ENCODE measurements around the gene POLRMT. TPM values are rescaled to one million over a fixed set of nuclear protein-coding genes. Genes with fewer than 3 reads are reported as not detected.

POLRMT gene
- total RNA-seq, 1 experiment from 2014 or later = 86.9 TPM

DNA sequence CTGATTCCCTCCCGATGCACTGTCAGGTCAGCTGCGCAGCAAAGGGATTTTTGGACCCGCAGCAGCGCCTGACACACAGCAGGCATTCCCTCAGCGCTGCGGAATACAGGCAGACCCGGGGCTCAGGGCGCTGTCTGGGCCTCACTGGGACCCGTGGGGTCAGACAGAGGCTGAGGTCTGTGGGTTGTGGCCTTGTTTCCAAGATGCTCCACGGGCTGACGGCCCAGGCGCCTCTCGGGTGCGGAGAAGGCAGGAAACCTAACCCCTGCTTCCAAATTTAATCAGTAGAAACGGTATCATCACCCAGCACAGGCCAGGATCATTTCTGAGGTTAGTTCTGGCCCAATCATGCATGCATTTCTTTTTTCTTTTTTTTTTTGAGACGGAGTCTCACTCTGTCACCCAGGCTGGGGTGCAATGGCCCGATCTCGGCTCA, 30.4 kb upstream of the POLRMT start:
- DNase-seq (ENCODE audit: low read depth) = no peak

DNA sequence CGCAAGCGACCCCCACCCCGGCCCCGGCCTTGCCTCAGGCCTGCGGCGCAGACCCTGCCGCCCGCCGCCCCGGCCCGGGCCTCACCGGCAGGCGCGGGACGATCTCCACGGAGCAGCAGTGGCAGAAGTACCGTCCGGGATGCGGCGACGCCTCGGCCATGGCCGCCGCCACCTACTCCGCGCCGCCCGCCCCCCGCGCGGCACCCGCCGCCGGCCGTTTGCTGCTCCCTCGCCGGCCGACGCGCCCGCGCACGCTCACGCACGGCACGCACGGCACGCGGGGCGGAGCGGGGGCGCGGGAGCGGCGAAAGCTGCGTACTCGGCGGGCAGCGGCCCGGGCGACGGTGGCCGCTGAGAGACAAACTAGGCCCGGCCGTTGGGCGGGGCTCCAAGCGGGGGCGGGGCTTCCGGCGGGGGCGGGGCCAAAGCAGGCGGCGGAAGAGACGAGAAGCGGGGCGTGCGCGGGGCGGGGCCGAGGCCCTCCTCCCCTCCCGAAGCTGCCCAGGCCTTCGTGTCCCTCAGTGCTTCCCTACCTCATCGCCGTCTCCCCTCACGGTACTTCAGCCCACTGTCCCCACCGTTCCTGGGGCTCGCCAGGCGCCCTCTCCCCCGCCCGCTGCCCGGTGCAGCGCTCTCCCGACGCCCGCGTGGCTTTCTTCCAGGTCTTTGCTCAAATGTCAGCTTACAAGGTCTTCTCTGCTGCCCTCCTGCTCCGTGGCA, 29.8 kb upstream of the POLRMT start, which contains the start of gene RNF126:
Gene RNF126 (minus strand): TSS at position 253 of the 720 bp plus-strand sequence. CDS start 93 bp downstream, at position 160.
- DNase-seq (ENCODE audit: low read depth) = peak; percentile 71

DNA sequence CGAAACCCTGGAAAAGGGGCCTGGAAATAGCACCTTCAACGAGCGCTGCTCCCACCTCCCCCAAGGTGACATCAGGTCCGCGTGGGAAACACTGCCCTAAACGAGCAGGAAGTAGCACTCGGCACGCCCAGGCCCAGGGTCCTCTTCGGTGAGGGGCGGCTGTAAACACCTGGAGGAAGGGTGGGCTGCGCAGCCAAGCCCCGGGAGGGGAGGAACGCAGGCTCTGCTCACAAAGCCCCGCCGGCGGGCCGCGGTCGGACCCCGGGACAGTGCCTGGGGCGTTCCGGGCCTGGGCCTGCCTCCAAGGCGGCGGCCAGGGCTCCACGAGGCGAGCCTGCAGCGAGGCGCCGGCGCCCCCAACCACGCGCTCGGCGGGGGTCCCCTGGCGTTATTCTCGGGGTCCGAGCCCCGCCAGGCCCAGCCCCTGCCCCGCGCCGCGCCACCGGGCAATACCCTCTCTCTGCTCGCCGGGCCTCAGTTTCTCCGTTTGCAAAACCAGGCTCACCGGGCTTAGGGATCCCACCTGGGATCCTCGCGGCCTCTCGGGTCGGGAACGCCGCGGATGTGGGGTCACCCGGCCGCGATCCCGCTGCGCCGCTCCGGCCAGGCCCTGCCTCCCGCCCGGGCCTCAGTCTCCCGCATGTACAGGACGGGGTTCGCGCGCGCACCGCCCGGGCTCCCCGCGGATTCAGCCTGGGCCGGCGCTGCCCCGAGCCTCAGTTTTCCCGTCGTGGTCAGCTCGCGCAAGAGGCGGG, 29.0 kb upstream of the POLRMT start:
- DNase-seq (ENCODE audit: low read depth) = no peak

DNA sequence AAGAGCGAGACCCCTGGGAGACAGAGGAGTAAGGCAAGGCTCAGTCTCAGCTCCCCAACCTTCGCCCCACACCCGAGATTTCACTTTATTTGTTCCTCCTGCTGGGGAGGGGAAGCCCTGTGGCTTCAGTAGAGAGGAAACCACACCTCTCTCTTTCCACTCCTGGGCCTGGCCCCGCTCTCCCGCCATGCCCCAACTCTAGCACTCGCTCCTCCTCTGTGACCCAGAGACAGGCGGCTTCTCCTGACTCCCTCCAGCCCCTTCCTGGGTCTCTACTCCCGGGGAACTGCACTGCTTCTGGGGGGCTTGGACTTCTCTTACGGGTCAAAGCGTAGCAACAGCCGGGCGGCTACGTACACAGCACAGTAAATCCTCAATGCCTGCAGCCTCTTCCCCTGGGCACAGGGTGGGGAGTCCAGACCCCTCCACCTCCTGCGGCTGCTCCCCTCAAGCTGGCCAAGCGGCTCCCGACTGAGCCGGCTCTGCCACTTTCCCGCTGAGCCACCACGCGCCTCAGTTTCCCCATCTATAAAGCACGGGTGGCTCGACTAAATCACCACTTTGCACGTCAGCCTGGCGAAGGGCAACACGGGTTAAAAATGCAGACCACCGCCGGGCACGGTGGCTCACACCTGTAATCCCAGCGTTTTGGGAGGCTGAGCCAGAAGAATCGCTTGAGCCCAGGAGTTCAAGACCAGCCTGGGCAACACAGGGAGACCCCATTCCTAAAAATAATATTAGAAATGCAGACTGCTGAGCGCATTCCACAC, 28.3 kb upstream of the POLRMT start:
- no peak for DNase-seq (ENCODE audit: low read depth)

DNA sequence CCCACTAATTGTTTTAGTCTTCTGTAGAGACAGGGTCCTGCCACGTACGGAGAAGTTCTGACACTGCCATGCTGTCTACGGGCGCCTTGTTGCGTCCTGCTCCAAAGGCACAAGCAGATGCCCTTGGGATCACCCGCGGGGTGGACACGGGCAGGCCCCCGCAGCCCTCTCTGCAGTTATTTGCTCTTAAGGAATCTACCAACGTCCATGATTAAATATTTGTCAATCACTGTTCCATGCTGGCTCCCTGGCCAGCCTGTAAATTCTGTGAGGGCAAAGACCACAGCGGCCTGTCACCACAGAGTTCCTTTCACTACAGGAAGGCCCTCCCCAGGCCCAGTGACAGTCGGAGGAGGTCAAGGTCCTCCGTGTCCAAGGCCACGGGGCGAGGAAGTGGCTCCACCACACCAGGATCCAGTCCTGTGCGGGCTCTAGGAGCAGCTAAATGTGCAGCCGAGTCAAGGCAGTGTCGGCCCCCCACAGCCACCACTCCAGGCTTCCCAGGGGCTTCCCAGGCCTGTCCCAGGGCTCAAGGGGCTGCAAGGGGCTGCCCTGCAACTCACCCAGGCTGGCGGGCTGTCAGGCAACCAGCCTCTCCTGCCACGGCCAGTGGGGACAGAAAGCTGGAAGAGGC, 27.6 kb upstream of the POLRMT start:
- no peak for DNase-seq (ENCODE audit: low read depth)

DNA sequence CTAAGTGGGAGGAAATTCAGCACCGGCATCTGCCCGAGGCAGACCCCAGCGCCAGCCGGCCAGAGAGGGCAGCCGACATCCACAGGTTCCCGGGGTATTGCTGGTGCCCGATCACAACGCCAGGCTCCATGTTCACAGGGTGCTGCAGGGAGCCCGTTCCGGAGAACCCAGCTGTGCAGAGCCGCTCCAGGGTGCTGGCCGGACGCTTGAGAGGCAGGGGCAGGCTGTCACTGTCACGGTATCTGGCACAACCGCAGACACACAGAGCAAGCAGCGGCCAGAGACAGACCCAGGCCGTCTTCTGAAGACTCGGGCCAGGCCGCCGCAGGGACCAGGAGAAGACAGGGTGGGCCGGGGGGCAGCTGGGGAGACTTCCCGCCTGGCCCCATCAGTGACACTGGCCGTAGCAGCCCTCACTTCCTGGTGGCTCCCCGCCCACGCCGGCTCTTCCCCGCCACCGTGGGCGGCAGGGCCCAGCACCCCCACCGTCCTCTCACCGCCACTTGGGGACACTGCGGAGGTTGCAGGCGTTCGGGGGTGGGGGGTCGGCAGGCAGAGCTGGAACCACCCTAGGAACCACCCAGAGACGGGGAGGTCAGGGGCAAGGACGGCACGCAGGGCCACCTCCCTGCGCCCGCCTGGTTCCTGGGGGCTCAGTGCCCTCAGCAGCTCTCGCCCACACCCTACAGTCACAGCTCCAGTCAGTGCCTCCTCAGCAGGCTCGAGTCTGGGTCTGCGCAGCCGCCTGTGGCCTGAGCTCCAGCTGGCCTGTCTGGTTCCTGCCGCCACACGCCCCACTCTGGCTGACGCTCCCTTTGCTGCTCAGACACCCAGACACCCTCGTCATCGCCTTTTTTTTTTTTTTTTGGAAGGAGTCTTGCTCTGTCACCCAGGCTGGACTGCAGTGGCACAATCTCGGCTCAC, 25.8 kb upstream of the POLRMT start:
- no peak for DNase-seq (ENCODE audit: low read depth)

DNA sequence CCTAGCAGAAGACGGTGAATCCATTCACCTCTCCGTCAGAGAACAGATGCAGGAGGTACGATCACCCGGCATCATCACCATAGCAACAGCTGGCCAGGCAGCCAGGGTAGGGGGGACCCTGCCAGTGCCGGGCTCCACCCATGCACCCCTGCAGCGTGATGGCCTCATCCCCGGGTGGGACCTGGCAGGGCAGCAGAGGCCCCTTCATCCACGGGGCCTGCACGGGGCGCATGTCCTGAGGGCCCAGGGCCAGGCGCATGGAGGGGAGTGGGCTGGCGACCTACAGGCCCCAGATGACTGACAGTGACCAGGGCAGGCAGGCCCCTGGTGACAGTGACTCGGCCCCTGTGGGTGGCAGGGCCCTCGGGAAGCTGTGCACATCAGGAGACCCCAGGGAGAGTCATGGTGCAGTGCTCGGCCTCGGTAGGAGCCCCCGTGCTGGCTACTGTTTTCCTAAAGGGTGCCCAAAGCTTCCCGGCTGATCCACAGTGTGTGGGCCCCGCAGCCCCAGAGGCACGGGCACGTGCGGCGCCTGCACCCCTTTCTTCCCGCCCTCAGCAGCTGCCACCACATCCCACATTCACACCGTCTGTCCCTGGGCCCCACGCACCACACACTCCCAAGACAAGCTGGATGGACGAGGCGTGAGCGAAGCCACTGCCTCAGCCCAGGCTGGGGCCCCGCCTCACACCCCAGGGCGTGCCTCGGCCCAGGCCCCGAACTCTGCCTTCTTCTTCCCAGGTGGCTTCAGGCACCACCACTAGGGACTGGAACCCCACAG, 24.9 kb upstream of the POLRMT start:
- no peak for DNase-seq (ENCODE audit: low read depth)

DNA sequence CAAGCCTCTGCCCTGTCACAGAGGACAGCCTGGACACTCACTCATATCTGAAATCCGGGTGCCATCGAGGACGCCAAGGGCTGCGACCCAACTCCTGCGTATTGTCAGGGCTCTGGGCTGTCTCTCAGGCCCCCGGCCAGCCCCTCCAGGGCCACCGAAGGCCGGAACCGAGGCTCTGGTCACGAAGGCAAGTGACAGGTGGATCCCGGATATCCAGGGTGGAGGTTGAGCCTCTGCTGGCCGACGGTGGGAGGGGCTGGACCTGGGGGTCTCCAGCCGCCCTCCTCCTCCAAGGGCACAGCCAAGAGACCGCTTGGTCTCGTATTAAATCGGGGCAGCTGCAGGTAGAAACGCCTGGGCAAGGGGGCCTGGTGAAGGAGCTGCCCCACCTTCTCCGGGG, 24.3 kb upstream of the POLRMT start:
- DNase-seq (ENCODE audit: low read depth) = no peak

DNA sequence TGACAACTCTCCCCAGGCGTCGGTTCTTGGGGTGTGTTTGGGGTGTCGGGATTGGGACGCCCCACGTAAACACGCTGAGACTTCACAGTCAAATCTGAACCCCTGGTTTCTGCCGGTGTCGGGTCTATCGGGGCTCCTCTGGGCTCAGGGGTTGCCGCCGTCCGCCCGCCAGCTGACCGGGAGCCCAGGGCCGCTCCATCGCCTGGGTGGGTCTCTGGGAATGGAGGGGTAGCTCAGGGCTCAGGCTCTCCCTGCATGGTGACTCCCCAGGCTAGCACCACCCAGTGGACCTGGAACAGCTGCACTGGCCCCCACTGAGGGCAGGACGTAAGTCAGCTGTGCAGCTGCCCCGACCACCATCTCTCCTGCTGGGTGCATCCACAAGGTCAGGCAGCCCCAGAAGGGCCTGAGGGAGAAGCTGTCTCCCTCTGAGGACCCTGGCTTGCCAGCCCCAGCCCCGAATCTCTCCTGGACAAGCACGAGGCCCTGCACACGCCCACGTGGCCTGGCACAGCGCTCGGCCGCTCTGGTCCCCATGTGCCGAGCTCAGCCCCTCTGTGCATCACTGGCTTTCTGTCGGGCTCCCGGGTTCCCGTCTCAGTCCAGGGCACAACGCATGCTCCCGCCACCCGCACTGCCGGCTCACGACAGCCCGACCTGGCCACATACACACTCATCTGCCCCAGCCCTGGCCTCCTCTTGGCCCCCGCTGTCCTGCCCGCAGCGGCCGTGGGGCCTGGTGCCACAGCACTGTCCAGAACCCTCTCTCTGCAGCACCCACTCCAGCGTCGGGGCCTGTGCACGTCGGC, 23.6 kb upstream of the POLRMT start:
- DNase-seq (ENCODE audit: low read depth) = no peak

DNA sequence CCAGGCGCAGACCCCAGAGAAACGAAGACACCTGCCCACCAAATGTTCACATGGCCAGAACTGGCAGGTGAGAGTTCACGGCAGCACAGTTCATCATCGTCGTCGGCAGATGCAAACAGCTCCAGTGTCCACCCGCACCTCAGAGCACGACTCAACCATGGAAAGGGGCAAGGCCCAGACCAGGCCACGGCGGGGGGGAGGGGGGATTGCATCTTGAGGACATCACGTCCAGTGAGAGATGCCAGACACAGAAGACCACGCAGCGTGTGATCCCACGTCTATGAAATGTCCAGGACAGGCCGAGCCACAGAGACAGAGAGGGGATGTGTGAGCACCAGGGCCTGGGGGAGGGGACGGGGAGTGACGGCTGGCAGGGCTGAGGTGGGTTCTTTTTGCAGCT, 22.4 kb upstream of the POLRMT start:
- DNase-seq (ENCODE audit: low read depth) = no peak

DNA sequence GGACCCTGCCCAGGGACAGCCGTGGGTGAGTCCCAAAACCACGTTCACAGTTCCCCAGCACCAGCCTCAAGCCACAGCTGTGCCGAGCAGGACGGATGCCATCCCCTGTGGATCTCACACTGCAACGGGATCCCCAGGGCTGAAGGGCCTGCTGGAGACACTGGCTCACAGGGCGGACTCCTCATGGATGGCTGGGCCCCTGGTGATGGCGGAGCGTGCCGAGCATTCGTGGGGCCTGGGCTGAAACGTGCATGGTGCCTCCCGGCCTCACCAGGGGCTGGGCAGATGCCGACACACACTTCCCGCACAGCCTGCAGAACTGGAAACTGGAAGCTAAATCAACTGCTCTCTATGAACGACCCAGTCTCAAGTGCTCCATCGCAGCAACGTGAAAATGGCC, 20.1 kb upstream of the POLRMT start:
- DNase-seq (ENCODE audit: low read depth) = no peak

DNA sequence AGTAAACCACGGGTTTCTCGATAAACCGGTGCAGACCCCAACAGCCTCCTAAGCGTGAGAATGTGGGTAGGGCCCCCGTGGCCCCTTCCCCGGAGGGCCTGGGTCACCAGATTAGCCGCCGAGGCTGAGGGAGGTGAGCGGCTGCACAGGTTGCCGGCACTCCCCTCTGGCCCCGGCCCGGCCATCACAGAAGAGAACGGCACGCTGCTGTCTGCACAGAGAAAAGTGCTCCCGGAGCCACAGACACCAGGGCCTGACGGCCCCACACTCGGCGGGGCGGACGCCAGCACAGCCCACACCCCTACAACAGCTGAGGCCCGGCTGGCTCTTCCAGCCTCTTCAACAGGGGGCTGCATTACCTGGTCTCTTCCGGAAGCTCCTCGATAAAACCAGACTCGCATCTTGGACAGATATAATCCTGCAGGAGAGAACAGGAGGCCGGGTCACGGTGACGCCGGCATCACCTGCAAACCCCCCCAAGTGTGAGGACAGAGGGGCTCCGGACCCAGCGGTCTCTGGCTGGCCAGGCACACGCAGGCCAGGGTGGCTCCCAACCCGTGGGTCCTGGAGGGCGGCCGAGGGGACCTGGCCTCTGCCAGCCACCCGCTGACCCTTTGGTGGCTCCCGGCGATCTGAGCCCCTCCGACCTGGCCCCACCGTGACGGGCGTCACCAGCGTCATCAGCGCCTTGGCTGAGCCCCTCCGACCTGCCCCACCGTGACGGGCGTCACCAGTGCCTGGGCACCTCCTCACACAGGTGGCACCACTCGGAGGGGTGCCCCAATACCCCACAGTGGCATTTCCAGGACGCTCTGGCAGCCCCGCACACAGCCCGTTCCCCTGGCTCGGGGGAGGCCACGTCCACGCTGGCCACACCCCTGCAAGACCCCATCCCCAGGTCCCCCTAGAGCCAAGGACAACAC, 19.4 kb upstream of the POLRMT start:
- no peak for DNase-seq (ENCODE audit: low read depth)

DNA sequence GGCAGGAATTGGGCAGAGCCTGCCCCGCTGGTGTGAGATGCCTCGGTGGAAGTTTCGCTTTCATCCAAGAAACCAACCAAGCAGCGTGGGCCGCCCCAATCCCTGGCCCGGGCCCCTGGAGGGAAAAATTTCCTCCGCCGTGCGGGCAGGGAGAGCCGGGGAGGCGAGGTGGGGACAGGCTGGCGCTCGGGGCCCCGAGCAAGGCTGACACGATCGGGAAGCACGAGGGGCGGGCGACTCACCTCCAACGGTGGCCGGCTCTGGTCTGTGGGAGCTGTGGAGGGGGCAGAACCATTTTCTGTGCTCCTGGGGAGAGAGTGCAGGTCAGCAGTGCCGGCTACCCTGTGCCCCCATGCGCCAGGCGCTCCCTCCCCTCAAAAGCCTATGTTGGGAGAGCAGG, 18.7 kb upstream of the POLRMT start:
- DNase-seq (ENCODE audit: low read depth) = no peak

DNA sequence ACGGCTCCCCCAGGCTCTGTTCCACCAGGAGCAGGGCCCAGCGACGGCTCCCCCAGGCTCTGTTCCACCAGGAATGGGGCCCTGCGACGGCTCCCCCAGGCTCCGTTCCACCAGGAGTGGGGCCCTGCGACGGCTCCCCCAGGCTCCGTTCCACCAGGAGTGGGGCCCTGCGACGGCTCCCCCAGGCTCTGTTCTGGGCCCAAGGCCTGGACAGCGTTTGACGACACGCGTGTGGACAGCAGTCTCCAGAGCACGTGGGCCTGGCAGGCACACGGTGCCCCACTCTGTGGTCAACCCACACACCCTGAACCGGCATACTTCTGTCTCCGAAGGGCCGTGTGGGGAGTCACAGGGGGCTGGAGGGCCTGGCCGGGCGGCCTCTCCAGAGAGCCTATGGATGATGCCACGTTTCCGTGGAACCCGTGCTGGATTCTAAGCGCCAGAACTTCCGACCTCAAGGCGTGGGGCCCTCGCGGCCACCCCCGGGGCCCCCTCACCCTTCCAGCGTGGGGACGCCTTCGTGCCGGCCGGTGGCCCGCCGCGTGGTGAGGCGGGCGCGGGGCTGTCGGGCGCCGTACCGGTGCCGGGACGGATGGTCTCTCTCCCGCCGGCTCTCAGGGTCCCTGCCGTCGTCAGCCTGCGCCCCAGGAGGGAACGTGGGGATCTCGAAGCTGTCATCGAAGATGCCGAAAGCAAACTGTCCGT, 17.9 kb upstream of the POLRMT start:
- DNase-seq (ENCODE audit: low read depth) = no peak

DNA sequence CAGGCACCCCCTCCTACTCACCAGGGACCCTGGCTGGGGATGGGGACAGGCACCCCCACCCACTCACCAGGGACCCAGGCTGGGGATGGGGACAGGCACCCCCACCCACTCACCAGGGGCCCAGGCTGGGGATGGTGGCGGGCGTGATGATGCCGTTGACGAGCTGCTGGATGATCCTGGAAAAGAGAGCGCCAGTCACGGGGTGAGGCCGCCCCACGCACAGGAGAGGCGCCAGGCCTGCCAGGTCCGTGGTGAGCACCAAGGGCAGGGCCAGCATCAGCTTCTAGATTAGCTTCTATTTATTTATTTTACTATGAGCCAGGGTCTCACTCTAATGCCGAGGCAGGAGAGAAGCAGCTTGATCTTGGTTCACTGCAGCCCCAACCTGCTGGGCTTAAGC, 16.8 kb upstream of the POLRMT start:
- no peak for DNase-seq (ENCODE audit: low read depth)

DNA sequence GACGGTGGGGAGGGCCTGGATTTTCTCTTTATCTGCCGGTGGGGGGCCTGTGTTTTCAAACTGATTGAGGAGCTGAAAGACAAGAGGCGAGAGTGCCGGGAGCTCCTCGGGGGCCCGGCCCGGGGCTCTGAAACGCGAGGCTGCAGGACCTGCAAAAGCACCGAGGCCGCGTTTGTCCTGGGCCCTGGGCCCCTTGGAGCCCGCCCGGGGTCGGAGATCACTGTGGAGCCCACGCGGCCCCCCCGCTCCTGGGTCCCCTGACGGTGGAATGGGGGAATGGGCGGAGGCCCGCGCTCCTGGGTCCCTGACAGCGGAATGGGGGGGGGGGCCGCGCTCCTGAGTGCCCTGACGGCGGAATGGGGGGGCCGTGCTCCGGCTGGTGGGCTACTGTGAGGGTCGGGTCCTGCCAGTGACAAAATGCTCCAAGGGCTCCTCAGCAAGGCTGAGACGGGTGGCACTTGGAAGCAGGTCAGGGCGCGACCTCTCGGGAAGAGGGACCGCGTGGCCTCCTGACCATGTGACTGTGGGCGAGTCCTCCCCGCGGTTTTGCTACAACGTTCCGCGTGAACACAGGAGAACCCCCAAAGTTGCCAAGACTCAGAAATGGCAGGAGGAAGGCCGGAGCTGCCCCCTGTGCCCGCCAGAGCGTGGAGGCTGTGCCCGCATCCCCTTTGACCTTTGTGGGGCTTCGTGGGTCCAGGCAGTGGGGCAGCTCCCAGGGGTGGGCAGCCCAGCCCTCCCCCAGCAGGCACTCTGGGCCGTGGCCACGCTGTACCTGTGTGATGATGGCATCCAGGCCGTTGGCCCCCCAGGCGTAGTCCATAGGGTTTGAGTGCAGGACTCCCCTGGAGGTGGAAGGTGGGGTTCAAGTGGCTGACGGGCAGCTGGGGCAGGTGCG, 15.8 kb upstream of the POLRMT start:
- DNase-seq (ENCODE audit: low read depth) = no peak

Measured in HT1080 (cell line).